Fibroblast of the aortic adventitia (primary cell): ENCODE results near the gene PSMD2. TPM values are rescaled to one million over a fixed set of nuclear protein-coding genes. Genes with fewer than 3 reads are reported as not detected.

Experiments used
- DNase-seq: peaks from one replicate; pipeline ENCODE4 v3.0.0-alpha.2; 2010; ENCODE audit warnings: low read depth
- H3K4me3 ChIP-seq: 2 replicates; pipeline ENCODE4 v1.5.1; 2011; ENCODE audit warnings: low read depth, mild to moderate bottlenecking, control low read depth, low read length, moderate library complexity
- total RNA-seq: library from RNA; depleted of rRNA; stranded (reverse); fragments of >200 nt; gene quantifications from 2 replicates; pipeline ENCODE4 v1.2.3, GENCODE V29; 2012; ENCODE audit warnings: low replicate concordance
- TF ChIP-seq, protein P1 (sequence below): IDR thresholded peaks from 2 replicates; pipeline ENCODE4 v1.5.1; 2011; ENCODE audit warnings: mild to moderate bottlenecking, low read length, control low read depth, inconsistent platforms; ENCODE audit not compliant: insufficient read depth

PSMD2 gene
- total RNA-seq, 1 donor: 333 TPM

DNA sequence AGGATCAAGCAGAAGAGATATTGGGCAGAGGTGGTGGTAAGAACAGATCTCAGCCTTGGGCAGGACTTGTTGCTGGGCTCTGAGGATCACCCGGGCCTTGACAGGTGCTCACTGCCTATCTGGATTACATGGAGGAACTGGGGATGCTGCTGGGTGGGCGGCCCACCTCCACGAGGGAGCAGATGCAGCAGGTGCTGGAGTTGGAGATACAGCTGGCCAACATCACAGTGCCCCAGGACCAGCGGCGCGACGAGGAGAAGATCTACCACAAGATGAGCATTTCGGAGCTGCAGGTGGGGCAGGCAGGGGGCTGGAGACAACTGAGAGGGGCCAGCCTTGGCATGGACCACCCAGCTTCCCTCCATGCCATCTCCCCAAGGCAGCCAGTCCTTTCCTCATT lies 15.4 kb upstream of the PSMD2 start:
- no peak for DNase-seq
- TF ChIP-seq, protein P1, sequence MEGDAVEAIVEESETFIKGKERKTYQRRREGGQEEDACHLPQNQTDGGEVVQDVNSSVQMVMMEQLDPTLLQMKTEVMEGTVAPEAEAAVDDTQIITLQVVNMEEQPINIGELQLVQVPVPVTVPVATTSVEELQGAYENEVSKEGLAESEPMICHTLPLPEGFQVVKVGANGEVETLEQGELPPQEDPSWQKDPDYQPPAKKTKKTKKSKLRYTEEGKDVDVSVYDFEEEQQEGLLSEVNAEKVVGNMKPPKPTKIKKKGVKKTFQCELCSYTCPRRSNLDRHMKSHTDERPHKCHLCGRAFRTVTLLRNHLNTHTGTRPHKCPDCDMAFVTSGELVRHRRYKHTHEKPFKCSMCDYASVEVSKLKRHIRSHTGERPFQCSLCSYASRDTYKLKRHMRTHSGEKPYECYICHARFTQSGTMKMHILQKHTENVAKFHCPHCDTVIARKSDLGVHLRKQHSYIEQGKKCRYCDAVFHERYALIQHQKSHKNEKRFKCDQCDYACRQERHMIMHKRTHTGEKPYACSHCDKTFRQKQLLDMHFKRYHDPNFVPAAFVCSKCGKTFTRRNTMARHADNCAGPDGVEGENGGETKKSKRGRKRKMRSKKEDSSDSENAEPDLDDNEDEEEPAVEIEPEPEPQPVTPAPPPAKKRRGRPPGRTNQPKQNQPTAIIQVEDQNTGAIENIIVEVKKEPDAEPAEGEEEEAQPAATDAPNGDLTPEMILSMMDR: no peak

DNA sequence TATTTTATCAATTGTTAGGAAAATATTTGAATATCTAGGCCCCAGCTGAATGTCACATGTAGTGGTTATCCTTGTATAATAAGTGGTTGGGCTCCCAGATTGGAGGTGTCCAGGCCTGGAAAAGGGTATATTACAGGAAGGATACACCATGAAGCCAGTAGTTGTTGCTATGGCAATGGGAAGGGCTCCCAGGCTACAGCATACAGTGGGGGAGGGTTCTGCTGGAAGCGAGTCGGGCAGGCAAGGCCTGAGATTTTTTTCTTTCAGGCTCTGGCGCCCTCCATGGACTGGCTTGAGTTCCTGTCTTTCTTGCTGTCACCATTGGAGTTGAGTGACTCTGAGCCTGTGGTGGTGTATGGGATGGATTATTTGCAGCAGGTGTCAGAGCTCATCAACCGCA lies 14.3 kb upstream of the PSMD2 start:
- TF ChIP-seq, protein P1: peak; percentile 52
- no peak overlapping the region for H3K4me3 ChIP-seq
- DNase-seq: peak; percentile 80

More for the DNA sequence above, 15.4 kb upstream of the PSMD2 start:
- H3K4me3 ChIP-seq: no peak overlapping the region

DNA sequence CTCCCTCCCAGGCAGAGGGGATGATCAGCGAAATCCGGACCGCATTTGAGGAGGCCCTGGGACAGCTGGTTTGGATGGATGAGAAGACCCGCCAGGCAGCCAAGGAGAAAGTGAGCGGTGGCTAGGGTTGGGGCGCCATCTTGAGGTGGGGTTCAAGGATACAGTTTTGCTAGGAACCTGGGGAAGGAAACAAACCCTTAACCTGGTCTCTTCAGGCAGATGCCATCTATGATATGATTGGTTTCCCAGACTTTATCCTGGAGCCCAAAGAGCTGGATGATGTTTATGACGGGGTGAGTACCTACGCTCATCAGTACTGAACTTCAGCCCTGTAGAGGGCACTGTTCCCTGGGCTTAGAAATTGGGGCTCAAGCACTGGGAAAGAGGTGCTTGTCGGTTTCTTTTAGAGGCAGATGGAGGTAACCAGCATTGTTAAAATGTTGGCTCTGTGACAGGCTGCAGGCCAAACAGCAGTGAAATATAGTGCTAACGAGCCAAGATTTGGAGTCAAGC lies 9.6 kb upstream of the PSMD2 start:
- DNase-seq: peak; percentile 60
- no peak overlapping the region for H3K4me3 ChIP-seq
- TF ChIP-seq, protein P1: peak; percentile 59

DNA sequence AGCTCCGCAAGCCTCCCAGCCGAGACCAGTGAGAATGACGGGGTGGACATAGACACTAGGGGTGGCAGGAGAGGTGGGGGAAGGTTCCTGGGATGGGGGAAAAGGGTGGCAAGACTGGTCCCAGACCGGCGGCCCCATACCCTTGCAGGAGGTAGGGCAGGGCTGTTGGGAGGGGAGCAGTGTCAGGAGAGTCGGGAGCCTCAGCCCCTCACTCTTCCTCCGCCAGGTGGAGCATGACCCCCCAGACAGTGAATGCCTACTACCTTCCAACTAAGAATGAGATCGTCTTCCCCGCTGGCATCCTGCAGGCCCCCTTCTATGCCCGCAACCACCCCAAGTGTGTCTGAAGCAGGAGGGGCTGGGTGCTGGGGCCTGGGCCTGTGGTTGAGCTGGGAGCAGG lies 8.7 kb upstream of the PSMD2 start:
- TF ChIP-seq, protein P1: no peak
- H3K4me3 ChIP-seq: no peak overlapping the region
- DNase-seq: no peak

DNA sequence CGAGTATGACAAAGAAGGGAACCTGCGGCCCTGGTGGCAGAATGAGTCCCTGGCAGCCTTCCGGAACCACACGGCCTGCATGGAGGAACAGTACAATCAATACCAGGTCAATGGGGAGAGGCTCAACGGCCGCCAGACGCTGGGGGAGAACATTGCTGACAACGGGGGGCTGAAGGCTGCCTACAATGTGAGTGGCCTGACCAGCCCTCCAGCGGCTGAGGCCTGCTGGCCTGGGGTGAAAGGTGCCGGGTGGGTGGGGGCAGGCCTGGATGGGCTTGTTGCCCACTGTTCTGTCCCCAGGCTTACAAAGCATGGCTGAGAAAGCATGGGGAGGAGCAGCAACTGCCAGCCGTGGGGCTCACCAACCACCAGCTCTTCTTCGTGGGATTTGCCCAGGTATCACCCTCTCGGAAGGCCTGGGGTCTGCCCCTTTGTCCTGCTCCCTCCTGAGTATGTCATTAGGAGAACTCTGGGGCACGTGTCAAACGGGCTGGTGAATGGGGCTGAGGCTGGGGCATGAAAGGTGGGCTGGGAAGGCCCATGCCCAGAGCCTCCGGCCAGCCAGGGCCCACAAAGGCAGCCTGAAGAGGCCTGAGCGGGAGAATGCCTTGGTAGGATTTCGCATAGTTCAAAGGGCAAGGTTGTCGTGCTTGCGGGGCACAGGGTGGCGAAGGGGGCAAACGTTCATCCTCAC lies 7.8 kb upstream of the PSMD2 start:
- no peak for DNase-seq
- H3K4me3 ChIP-seq: no peak overlapping the region
- TF ChIP-seq, protein P1: no peak

DNA sequence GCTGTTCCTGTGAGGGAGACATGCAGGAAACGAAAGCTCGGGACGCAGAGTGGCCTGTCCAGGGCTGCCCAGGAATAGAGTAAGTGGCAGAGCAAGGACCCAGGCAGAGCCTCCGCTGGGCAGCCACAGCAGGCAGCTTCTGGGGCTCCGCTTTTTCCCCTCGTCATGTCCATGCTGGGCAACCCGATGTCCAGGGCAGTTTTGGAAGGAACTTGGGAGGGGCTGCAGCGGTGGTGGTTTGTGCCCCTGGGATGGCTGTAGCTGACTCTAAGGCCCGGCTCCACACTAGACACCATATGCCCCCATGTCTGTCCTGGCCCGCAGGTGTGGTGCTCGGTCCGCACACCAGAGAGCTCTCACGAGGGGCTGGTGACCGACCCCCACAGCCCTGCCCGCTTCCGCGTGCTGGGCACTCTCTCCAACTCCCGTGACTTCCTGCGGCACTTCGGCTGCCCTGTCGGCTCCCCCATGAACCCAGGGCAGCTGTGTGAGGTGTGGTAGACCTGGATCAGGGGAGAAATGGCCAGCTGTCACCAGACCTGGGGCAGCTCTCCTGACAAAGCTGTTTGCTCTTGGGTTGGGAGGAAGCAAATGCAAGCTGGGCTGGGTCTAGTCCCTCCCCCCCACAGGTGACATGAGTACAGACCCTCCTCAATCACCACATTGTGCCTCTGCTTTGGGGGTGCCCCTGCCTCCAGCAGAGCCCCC lies 7.1 kb upstream of the PSMD2 start:
- no peak overlapping the region for H3K4me3 ChIP-seq
- TF ChIP-seq, protein P1: no peak
- no peak for DNase-seq
